ENCODE data around the gene NHSL2.
"Not testable (repeated sequence)": the region's sequence is repeated elsewhere in the genome, so short reads cannot be mapped to it uniquely, and the experiment has no call there.

GRCh38 chrX:71876841-71877240 is 33.8 kb upstream of the NHSL2 start:
- not testable (repeated sequence) for TF ChIP-seq CTCF, POLR2AphosphoS5, POLR2A (IDR thresholded peaks at IDR 0.05)
